Mesendoderm (in vitro differentiated cells): ENCODE results near the gene ENOX2.
"Not testable (repeated sequence)": the region's sequence is repeated elsewhere in the genome, so short reads cannot be mapped to it uniquely, and the experiment has no call there.

Experiments used
- DNase-seq: peaks from one replicate; pipeline ENCODE4 v3.0.0; 2013
- H2AK5ac ChIP-seq: 2 replicates; pipeline ENCODE4 v1.6.1; 2013; ENCODE audit warnings: low read length, inconsistent platforms
- H2BK120ac ChIP-seq: 2 replicates; pipeline ENCODE4 v1.6.1; 2013; ENCODE audit warnings: low read depth, mild to moderate bottlenecking, low read length, moderate library complexity, mixed read lengths
- H2BK15ac ChIP-seq: replicated peaks from 2 replicates; pipeline ENCODE4 v1.6.1; 2013; ENCODE audit warnings: low read depth, mild to moderate bottlenecking, moderate library complexity
- H2BK5ac ChIP-seq: 2 replicates; pipeline ENCODE4 v1.6.1; 2013; ENCODE audit warnings: low read length, inconsistent platforms
- H3K18ac ChIP-seq: 2 replicates; pipeline ENCODE4 v1.6.1; 2013; ENCODE audit warnings: mild to moderate bottlenecking, low read length, mixed read lengths
- H3K23ac ChIP-seq: one replicate; pipeline ENCODE4 v1.6.1; 2013; ENCODE audit warnings: low read length
- H3K27ac ChIP-seq: 2 replicates; pipeline ENCODE4 v1.5.1; 2013; ENCODE audit warnings: low read depth, mild to moderate bottlenecking, inconsistent platforms, low read length, moderate library complexity
- H3K27me3 ChIP-seq: 2 replicates; pipeline ENCODE4 v1.6.1; 2013; ENCODE audit warnings: low read length, control low read depth, mild to moderate bottlenecking, inconsistent platforms; ENCODE audit not compliant: insufficient read depth, poor library complexity
- H3K36me3 ChIP-seq: 2 replicates; pipeline ENCODE4 v1.6.1; 2013; ENCODE audit warnings: low read length, inconsistent platforms; ENCODE audit not compliant: control insufficient read depth, insufficient read depth
- H3K4ac ChIP-seq: one replicate; pipeline ENCODE4 v1.6.1; 2013; ENCODE audit warnings: low read depth, mild to moderate bottlenecking, low read length, moderate library complexity
- H3K4me1 ChIP-seq: 2 replicates; pipeline ENCODE4 v1.6.1; 2013; ENCODE audit warnings: low read depth, low read length, inconsistent platforms; ENCODE audit not compliant: control insufficient read depth
- H3K4me2 ChIP-seq: 2 replicates; pipeline ENCODE4 v1.6.1; 2013; ENCODE audit warnings: low read length
- H3K4me3 ChIP-seq: 2 replicates; pipeline ENCODE4 v1.5.1; 2013; ENCODE audit warnings: mild to moderate bottlenecking, low read length
- H3K56ac ChIP-seq: one replicate; pipeline ENCODE4 v1.6.1; 2013; ENCODE audit warnings: low read length
- H3K79me1 ChIP-seq: 2 replicates; pipeline ENCODE4 v1.6.1; 2013; ENCODE audit warnings: low read length, inconsistent platforms
- H3K79me2 ChIP-seq: 2 replicates; pipeline ENCODE4 v1.6.1; 2013; ENCODE audit warnings: mild to moderate bottlenecking, low read length; ENCODE audit not compliant: control insufficient read depth, insufficient read depth
- H3K9ac ChIP-seq: 2 replicates; pipeline ENCODE4 v1.6.1; 2013; ENCODE audit warnings: low read length, inconsistent platforms
- H4K5ac ChIP-seq: one replicate; pipeline ENCODE4 v1.6.1; 2013; ENCODE audit warnings: low read length
- H4K8ac ChIP-seq: one replicate; pipeline ENCODE4 v1.6.1; 2013; ENCODE audit warnings: low read depth, mild to moderate bottlenecking, control low read depth, low read length, moderate library complexity
- WGBS: extraction: QIAGEN DNeasy Blood & Tissue Kit; methylation state at CpG from one replicate; pipeline ENCODE4 v1.1.7; 2013; ENCODE audit warnings: low lambda C conversion rate, missing lambda C conversion rate; ENCODE audit not compliant: insufficient coverage; ENCODE audit errors: extremely low coverage; 5-methylcytosine and 5-hydroxymethylcytosine counted together

The ENOX2 gene

DNA sequence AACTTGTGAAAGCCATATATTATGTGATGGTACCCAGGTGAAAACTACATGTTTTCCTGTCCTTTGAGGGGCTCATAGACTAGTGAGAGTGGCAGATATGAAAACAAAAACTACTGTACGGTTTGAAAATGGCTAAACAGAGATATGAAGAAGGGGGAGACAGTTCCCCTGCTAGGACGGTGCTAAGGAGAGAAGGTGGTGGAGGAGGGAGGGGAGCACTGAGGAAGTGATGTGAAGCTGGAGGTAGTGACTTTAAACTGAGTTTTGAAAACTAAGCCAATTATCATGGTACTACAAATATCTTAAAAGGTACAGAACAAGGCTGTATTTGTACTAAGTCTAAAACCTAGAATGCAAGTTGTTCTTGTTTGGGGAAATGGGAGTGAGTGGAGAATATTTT is 188.3 kb downstream of the ENOX2 start:
- Histone ChIP-seq H3K56ac (no peak overlapping the region), H4K8ac (no peak overlapping the region), H3K9ac (no peak overlapping the region), H3K18ac (no peak overlapping the region), H3K4me1 (no peaks in the 10 kb centered on the region), H4K5ac (no peak overlapping the region), H3K23ac (no peak overlapping the region), H3K27ac (no peak overlapping the region), H3K79me1 (no peaks in the 10 kb centered on the region), H3K4me2 (no peak overlapping the region), H2BK5ac (no peak overlapping the region), H3K36me3 (no peaks in the 10 kb centered on the region), H2BK120ac (no peak overlapping the region), H3K79me2 (no peaks in the 10 kb centered on the region), H2AK5ac (no peak overlapping the region), H3K4me3 (no peak overlapping the region), H3K4ac (no peak overlapping the region), H3K27me3 (no peaks in the 10 kb centered on the region), H2BK15ac (no peak overlapping the region)
- no CpG with 5 or more reads among the region's 2 CpGs for WGBS
- no peak for DNase-seq

DNA sequence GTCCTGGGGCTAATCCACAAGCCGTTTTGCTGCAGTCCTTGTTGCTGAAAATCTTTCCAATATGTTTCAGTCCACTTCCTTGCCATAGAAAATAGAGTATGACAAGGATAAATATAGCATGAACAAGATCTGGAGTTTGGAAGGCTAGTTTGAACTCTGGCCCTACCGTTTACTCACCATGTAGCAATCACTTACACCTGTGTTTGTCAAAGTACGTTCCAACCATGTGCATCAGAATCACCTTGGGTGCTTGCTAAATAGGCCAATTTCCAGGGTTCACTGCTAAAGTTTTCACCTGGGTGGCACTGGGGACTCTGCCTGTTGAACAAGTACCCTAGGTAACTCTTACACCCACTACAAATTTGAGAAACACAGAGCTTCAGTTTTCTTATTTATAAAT is 188.9 kb downstream of the ENOX2 start:
- Histone ChIP-seq H3K18ac (no peak overlapping the region), H3K4me1 (no peaks in the 10 kb centered on the region)
- WGBS, result no CpG with 5 or more reads among the region's 3 CpGs

DNA sequence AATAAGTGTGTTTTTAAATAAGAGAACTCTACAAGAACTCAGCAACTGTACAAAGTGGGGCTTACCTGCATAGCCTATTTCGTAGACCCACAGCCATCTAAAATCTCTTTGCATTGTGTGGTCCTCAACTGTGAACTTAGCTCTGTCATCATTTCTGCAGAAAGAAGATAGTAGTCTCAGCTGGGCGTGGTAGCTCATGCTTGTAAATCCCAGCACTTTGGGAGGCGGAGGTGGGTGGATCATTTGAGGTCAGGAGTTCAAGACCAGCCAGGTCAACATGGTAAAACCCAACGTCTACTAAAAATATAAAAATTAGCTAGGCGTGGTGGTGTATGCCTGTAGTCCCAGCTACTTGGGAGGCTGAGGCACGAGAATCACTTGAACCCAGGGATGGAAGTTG is 193.8 kb downstream of the ENOX2 start:
- not testable (repeated sequence) for H3K4me1 ChIP-seq, H3K79me2 ChIP-seq, H4K8ac ChIP-seq, H3K27ac ChIP-seq, H2BK15ac ChIP-seq, H3K9ac ChIP-seq, H4K5ac ChIP-seq, H3K79me1 ChIP-seq, DNase-seq, H3K4me3 ChIP-seq, H2BK120ac ChIP-seq, H3K56ac ChIP-seq, H2BK5ac ChIP-seq, H3K4ac ChIP-seq, H2AK5ac ChIP-seq, H3K27me3 ChIP-seq, H3K18ac ChIP-seq, H3K23ac ChIP-seq, H3K4me2 ChIP-seq, H3K36me3 ChIP-seq
- WGBS, result no CpG with 5 or more reads among the region's 6 CpGs

More for the DNA sequence above, 188.9 kb downstream of the ENOX2 start:
- Histone ChIP-seq H2BK15ac (no peak overlapping the region), H4K8ac (no peak overlapping the region), H3K23ac (no peak overlapping the region), H3K4me3 (no peak overlapping the region), H2BK5ac (no peak overlapping the region), H3K36me3 (no peaks in the 10 kb centered on the region), H3K27ac (no peak overlapping the region), H4K5ac (no peak overlapping the region), H3K27me3 (no peaks in the 10 kb centered on the region), H3K4me2 (no peak overlapping the region), H3K56ac (no peak overlapping the region), H3K79me1 (no peaks in the 10 kb centered on the region), H2BK120ac (no peak overlapping the region), H2AK5ac (no peak overlapping the region), H3K9ac (no peak overlapping the region), H3K4ac (no peak overlapping the region), H3K79me2 (no peaks in the 10 kb centered on the region)
- DNase-seq, result no peak

DNA sequence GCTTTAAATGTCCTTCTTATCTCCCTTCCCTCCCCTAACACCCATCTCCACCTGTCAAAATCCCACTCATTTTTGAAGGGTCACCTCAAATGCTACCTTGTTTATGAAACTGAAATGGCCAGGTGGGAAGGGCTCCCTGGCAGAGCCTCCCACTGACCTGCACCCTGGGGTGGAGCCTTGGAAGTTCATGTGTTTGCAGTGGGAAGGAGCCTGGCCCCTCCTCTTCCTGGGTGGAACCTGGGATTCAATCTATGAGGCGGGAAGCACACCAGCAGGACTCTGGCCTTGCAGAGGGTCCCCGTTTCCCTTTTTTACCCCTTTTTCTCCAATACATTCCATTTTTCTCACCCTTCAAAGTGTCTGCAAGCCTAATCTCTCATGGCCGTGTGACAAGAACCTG is 197.4 kb downstream of the ENOX2 start:
- Histone ChIP-seq H3K56ac (no peak overlapping the region), H3K79me2 (no peaks in the 10 kb centered on the region), H3K23ac (no peak overlapping the region), H2AK5ac (no peak overlapping the region), H3K9ac (no peak overlapping the region), H3K79me1 (no peaks in the 10 kb centered on the region), H3K4me2 (no peak overlapping the region), H3K4me1 (no peaks in the 10 kb centered on the region), H3K27me3 (no peaks in the 10 kb centered on the region), H3K4me3 (no peak overlapping the region), H3K36me3 (no peaks in the 10 kb centered on the region), H3K4ac (no peak overlapping the region), H4K8ac (no peak overlapping the region), H3K18ac (no peak overlapping the region), H3K27ac (no peak overlapping the region), H4K5ac (no peak overlapping the region), H2BK5ac (no peak overlapping the region), H2BK120ac (no peak overlapping the region), H2BK15ac (no peak overlapping the region)
- no peak for DNase-seq
- WGBS, result no CpG with 5 or more reads among the region's 3 CpGs

DNA sequence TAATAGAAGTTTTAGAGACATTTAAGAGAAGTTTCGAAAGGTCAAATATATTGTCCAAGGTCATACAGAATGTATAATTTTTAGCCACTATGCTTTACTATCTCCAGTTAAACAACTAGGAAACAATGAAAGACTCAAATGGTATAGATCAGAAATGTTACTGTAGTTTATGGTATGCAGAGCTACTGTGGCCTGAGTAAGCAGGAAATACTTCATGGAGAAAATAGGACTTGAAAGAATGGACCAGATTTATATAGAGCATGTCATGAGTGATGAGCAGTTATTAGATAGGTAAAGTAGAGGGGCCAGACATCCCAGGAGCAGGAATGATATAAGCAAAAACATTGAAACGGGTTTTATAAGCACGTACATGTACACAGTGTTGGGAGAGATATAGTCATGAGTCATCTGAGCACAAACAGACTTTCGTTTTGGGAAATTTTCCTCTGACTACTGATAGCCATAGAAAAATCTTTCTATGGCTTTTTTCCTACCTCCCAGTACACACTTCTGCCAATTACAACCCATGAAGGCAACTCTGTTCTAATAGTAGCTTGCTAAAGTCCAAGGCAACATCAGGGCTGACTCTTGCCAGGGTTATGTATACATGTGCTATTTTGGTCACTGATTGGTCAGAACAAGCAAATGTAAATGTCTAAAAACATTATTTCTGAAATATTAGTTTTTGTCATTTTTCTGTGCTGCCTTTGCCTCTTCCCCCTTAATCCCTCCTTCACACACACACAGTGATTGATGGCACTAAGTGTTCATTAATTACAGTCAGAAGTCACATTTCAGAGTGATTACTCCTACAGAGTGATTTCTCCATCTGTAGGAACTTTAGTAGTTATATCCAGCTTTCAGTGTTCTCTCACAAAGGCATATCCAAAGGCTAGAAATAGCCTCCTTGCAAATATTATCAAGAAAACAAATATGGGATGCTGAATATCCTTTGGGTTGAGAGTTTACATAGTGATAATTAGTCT is 198.7 kb downstream of the ENOX2 start:
- H3K4me1 ChIP-seq, result no peaks in the 10 kb centered on the region
- no peak overlapping the region for H3K4me3 ChIP-seq
- H3K4me2 ChIP-seq, result no peak overlapping the region
- H3K27ac ChIP-seq, result no peak overlapping the region
- H3K9ac ChIP-seq, result no peak overlapping the region
- no peak overlapping the region for H2BK120ac ChIP-seq
- H3K27me3 ChIP-seq, result no peaks in the 10 kb centered on the region
- no peak overlapping the region for H2BK5ac ChIP-seq
- H2AK5ac ChIP-seq, result no peak overlapping the region
- H3K79me1 ChIP-seq, result no peaks in the 10 kb centered on the region
- no peak overlapping the region for H3K23ac ChIP-seq
- H3K79me2 ChIP-seq, result no peaks in the 10 kb centered on the region
- H4K5ac ChIP-seq, result no peak overlapping the region
- no peak overlapping the region for H3K56ac ChIP-seq
- no CpG with 5 or more reads among the region's 4 CpGs for WGBS
- H3K36me3 ChIP-seq, result no peaks in the 10 kb centered on the region
- no peak for DNase-seq
- H3K4ac ChIP-seq, result no peak overlapping the region
- H2BK15ac ChIP-seq, result no peak overlapping the region
- no peak overlapping the region for H4K8ac ChIP-seq
- H3K18ac ChIP-seq, result no peak overlapping the region
